ENCODE data around the gene SND1. TPM values are rescaled to one million over a fixed set of nuclear protein-coding genes. Genes with fewer than 3 reads are reported as not detected.

SND1 gene
- 100 to 1,000 TPM in 2 of 3 donors, 10 to 100 TPM in 1; 83.5 to 131 (median 120) TPM for total RNA-seq

GRCh38 chr7:127651556-127652332, at the start of gene SND1:
Gene SND1, plus strand, starts transcription at chr7:127652194. Its CDS starts 180 bp downstream, at chr7:127652374.
- Histone ChIP-seq H3K4me3 (peak within 1 kb of the TSS; percentile 78 to 95 (median 87)), H3K4me1 (no peaks in the 10 kb centered on the region), H3K27ac (peak within 1 kb of the TSS; percentile 99), H3K27me3 (no peaks in the 10 kb centered on the region), H3K9me3 (no peaks in the 10 kb centered on the region), H3K36me3 (no peaks in the 10 kb centered on the region)
- peak; percentile 98 to 100 for DNase-seq (ENCODE audit: low spot score in 2 of 2)
- intact Hi-C loops (cut with DNase I; ENCODE audit: low total_unique reads), result no loop called here
- TF ChIP-seq POLR2AphosphoS5 (IDR thresholded peaks at IDR 0.05) (peak; percentile 71 to 92 (median 90)), POLR2A (IDR thresholded peaks at IDR 0.05) (peak; percentile 54), CTCF (IDR thresholded peaks at IDR 0.05) (no peak)

GRCh38 chr7:127608446-127608845, 43.5 kb upstream of the SND1 start:
- Histone ChIP-seq H3K4me1 (no peaks in the 10 kb centered on the region), H3K9me3 (peaks cover 16 to 17% of the 10 kb centered on the region in 2 donors), H3K36me3 (no peaks in the 10 kb centered on the region), H3K27me3 (no peaks in the 10 kb centered on the region), H3K27ac (no peak overlapping the region), H3K4me3 (no peak overlapping the region)
- TF ChIP-seq POLR2A (IDR thresholded peaks at IDR 0.05) (no peak), CTCF (IDR thresholded peaks at IDR 0.05) (no peak), POLR2AphosphoS5 (IDR thresholded peaks at IDR 0.05) (no peak)
- intact Hi-C loops (cut with DNase I; ENCODE audit: low total_unique reads), result no loop called here
- no peak for DNase-seq (ENCODE audit: low spot score in 2 of 2)

- DNase-seq (ENCODE audit: low spot score in 2 of 2), result no peak
- no peak overlapping the region for H3K4me3 ChIP-seq
- no peaks in the 10 kb centered on the region for H3K4me1 ChIP-seq
- intact Hi-C loops (cut with DNase I; ENCODE audit: low total_unique reads), result no loop called here
- H3K9me3 ChIP-seq, result peaks cover 16 to 17% of the 10 kb centered on the region in 2 donors
- H3K27me3 ChIP-seq, result peaks cover 0 to under 1% of the 10 kb centered on the region in 2 donors
- TF ChIP-seq POLR2A (IDR thresholded peaks at IDR 0.05), result no peak
- TF ChIP-seq POLR2AphosphoS5 (IDR thresholded peaks at IDR 0.05), result no peak
- H3K27ac ChIP-seq, result no peak overlapping the region
- no peaks in the 10 kb centered on the region for H3K36me3 ChIP-seq
Observed at GRCh38 chr7:127609297-127609696, 42.7 kb upstream of the SND1 start.

- Histone ChIP-seq H3K4me3 (no peak overlapping the region), H3K9me3 (peaks cover 16 to 17% of the 10 kb centered on the region in 2 donors), H3K36me3 (no peaks in the 10 kb centered on the region), H3K27ac (no peak overlapping the region), H3K4me1 (no peaks in the 10 kb centered on the region), H3K27me3 (peaks cover 0 to 22% of the 10 kb centered on the region in 2 donors)
- intact Hi-C loops (cut with DNase I; ENCODE audit: low total_unique reads), result no loop called here
- no peak for TF ChIP-seq CTCF (IDR thresholded peaks at IDR 0.05)
- no peak for TF ChIP-seq POLR2A (IDR thresholded peaks at IDR 0.05)
- no peak for TF ChIP-seq POLR2AphosphoS5 (IDR thresholded peaks at IDR 0.05)
- DNase-seq (ENCODE audit: low spot score in 2 of 2), result no peak
Observed at GRCh38 chr7:127612263-127612662, 39.7 kb upstream of the SND1 start.

- Histone ChIP-seq H3K27me3 (peaks cover 3 to 60% of the 10 kb centered on the region in 2 donors), H3K4me1 (no peaks in the 10 kb centered on the region), H3K36me3 (no peaks in the 10 kb centered on the region), H3K9me3 (no peaks in the 10 kb centered on the region), H3K4me3 (no peak overlapping the region), H3K27ac (no peak overlapping the region)
- TF ChIP-seq POLR2A (IDR thresholded peaks at IDR 0.05) (no peak), CTCF (IDR thresholded peaks at IDR 0.05) (no peak), POLR2AphosphoS5 (IDR thresholded peaks at IDR 0.05) (no peak)
- no peak for DNase-seq (ENCODE audit: low spot score in 2 of 2)
- intact Hi-C loops (cut with DNase I; ENCODE audit: low total_unique reads), result no loop called here
Observed at GRCh38 chr7:127616724-127617123, 35.3 kb upstream of the SND1 start.

Measured in breast epithelium (tissue), 4 donors.